Upper lobe of left lung (tissue), 6 donors: Measurements from ENCODE around the gene CFAP52. TPM values are rescaled to one million over a fixed set of nuclear protein-coding genes. Genes with fewer than 3 reads are reported as not detected.
A peak's percentile ranks its signal among the peaks of the same experiment; 100 is the strongest.

Source experiments
- ATAC-seq, 2 donors: fragments of 200-7000 bp; cut with Tn5 transposase; one replicate each; pipeline ENCODE4 v1.9.1; 2022; ENCODE audit warnings: mild to moderate bottlenecking in 2 of 2, moderate library complexity in 2 of 2; ENCODE audit not compliant: low FRiP score in 2 of 2
- DNase-seq, 2 donors: peaks; one replicate each; pipeline ENCODE4 v3.0.0-alpha.2; 2019 to 2020
- H3K27ac ChIP-seq, 4 donors: fragments of 200-600 bp; sonication (generic); one replicate each; pipeline ENCODE4 v1.5.1; 2016 to 2019
- H3K27me3 ChIP-seq, 4 donors: fragments of 200-600 bp; sonication (generic); one replicate each; pipeline ENCODE4 v1.5.1; 2017 to 2019
- H3K36me3 ChIP-seq, 4 donors: fragments of 200-600 bp; sonication (generic); one replicate each; pipeline ENCODE4 v1.5.1; 2016 to 2019
- H3K4me1 ChIP-seq, 4 donors: fragments of 200-600 bp; sonication (generic); one replicate each; pipeline ENCODE4 v1.5.1; 2018 to 2019
- H3K4me3 ChIP-seq, 4 donors: fragments of 200-600 bp; sonication (generic); one replicate each; pipeline ENCODE4 v1.5.1; 2017 to 2019; ENCODE audit warnings: mild to moderate bottlenecking in 2 of 4, moderate library complexity in 1 of 4
- H3K9me3 ChIP-seq, 4 donors: fragments of 200-600 bp; sonication (generic); one replicate each; pipeline ENCODE4 v1.5.1; 2018 to 2019
- CTCF ChIP-seq, 6 experiments: fragments of 450-650 bp in 4 of 6; fragments of 200-600 bp in 2 of 6; sonication (generic) in 2 of 6; IDR thresholded peaks; one replicate each; pipeline ENCODE4 v1.5.1; 2016 to 2019; ENCODE audit warnings: antibody characterized with exemption in 6 of 6
- EP300 ChIP-seq, 4 donors: sonication (generic); formaldehyde crosslinking; IDR thresholded peaks; one replicate each; pipeline ENCODE4 v1.5.1; 2017; ENCODE audit warnings: antibody characterized with exemption in 4 of 4, control low read depth in 2 of 4
- POLR2A ChIP-seq, 4 donors: fragments of 450-650 bp; IDR thresholded peaks; one replicate each; pipeline ENCODE4 v1.5.1; 2016 to 2017; ENCODE audit warnings: antibody characterized with exemption in 4 of 4, mild to moderate bottlenecking in 2 of 4
- POLR2AphosphoS5 ChIP-seq, 2 donors: sonication (generic); formaldehyde crosslinking; IDR thresholded peaks; one replicate each; pipeline ENCODE4 v1.5.1; 2017; ENCODE audit warnings: antibody characterized with exemption in 2 of 2
- WGBS, 2 donors: methylation state at CpG; one replicate each; pipeline ENCODE4 v1.1.5; 2017 to 2018; 5-methylcytosine and 5-hydroxymethylcytosine counted together
- total RNA-seq, 6 donors: library from RNA; depleted of rRNA in 4 of 6; stranded (reverse); fragments of >200 nt in 4 of 6; gene quantifications; one replicate each; pipeline versions ENCODE4 v1.1.0 to v1.2.1, GENCODE V29; 2016 to 2021
- donor health status: DM: no; HTN: no; CAD: no; lungs with moderate emphysema.
- donor health status: DM: no; HTN: yes; CAD: no; lungs with severe emphysema.

Gene CFAP52
- total RNA-seq, 6 donors from 2014 or later: 0.72 to 69.0 (median 12.5) TPM

- Histone ChIP-seq H3K27ac (no peak overlapping the region), H3K4me1 (no peaks in the 10 kb centered on the region), H3K4me3 (no peak overlapping the region), H3K36me3 (no peaks in the 10 kb centered on the region), H3K27me3 (no peaks in the 10 kb centered on the region), H3K9me3 (no peaks in the 10 kb centered on the region)
- 77 to 82% methylated on average over 4 of the region's 4 CpGs for WGBS, 2 donors
- TF ChIP-seq EP300 (IDR thresholded peaks at IDR 0.05): no peak
- TF ChIP-seq POLR2A (IDR thresholded peaks at IDR 0.05): no peak
- TF ChIP-seq CTCF (IDR thresholded peaks at IDR 0.05): no peak
- no peak for TF ChIP-seq POLR2AphosphoS5 (IDR thresholded peaks at IDR 0.05)
- ATAC-seq: no peak
- DNase-seq: no peak
These were observed 95.1 kb downstream of the CFAP52 start for GRCh38 chr17:9671559-9671958.

GRCh38 chr17:9672266-9672665 is 95.8 kb downstream of the CFAP52 start:
- TF ChIP-seq CTCF (IDR thresholded peaks at IDR 0.05) (no peak), POLR2AphosphoS5 (IDR thresholded peaks at IDR 0.05) (no peak), EP300 (IDR thresholded peaks at IDR 0.05) (no peak), POLR2A (IDR thresholded peaks at IDR 0.05) (no peak)
- Histone ChIP-seq H3K4me3 (no peak overlapping the region), H3K9me3 (no peaks in the 10 kb centered on the region), H3K4me1 (no peaks in the 10 kb centered on the region), H3K36me3 (no peaks in the 10 kb centered on the region), H3K27me3 (no peaks in the 10 kb centered on the region), H3K27ac (no peak overlapping the region)
- no peak for DNase-seq
- 82 to 84% methylated on average over 8 of the region's 8 CpGs for WGBS, 2 donors
- ATAC-seq: no peak

- no peaks in the 10 kb centered on the region for H3K9me3 ChIP-seq
- no peak overlapping the region for H3K27ac ChIP-seq
- DNase-seq: no peak
- no peaks in the 10 kb centered on the region for H3K36me3 ChIP-seq
- H3K27me3 ChIP-seq: no peaks in the 10 kb centered on the region
- WGBS, 2 donors: 67 to 80% methylated on average over 6 of the region's 6 CpGs
- no peak for ATAC-seq
- H3K4me1 ChIP-seq: no peaks in the 10 kb centered on the region
- no peak overlapping the region for H3K4me3 ChIP-seq
- TF ChIP-seq POLR2AphosphoS5 (IDR thresholded peaks at IDR 0.05): no peak
- TF ChIP-seq EP300 (IDR thresholded peaks at IDR 0.05): no peak
- TF ChIP-seq POLR2A (IDR thresholded peaks at IDR 0.05): no peak
- TF ChIP-seq CTCF (IDR thresholded peaks at IDR 0.05): no peak
These were observed 96.2 kb downstream of the CFAP52 start for GRCh38 chr17:9672691-9673090.

- no peaks in the 10 kb centered on the region for H3K4me1 ChIP-seq
- no peaks in the 10 kb centered on the region for H3K36me3 ChIP-seq
- no peaks in the 10 kb centered on the region for H3K27me3 ChIP-seq
- H3K4me3 ChIP-seq: no peak overlapping the region
- 80 to 88% methylated on average over 4 of the region's 4 CpGs for WGBS, 2 donors
- DNase-seq (no peak), ATAC-seq (no peak)
- no peak overlapping the region for H3K27ac ChIP-seq
- TF ChIP-seq POLR2A (IDR thresholded peaks at IDR 0.05) (no peak), EP300 (IDR thresholded peaks at IDR 0.05) (no peak), POLR2AphosphoS5 (IDR thresholded peaks at IDR 0.05) (no peak), CTCF (IDR thresholded peaks at IDR 0.05) (peak in 2 of 6 experiments; percentile 6 to 18)
- peaks cover 0 to 7% (median 4%) of the 10 kb centered on the region in 4 donors for H3K9me3 ChIP-seq
These were observed 99.6 kb downstream of the CFAP52 start for GRCh38 chr17:9676084-9676483.

- no peaks in the 10 kb centered on the region for H3K4me1 ChIP-seq
- WGBS, 2 donors: 91 to 94% methylated on average over 4 of the region's 4 CpGs
- H3K36me3 ChIP-seq: no peaks in the 10 kb centered on the region
- ATAC-seq (no peak), DNase-seq (no peak)
- H3K27me3 ChIP-seq: no peaks in the 10 kb centered on the region
- H3K27ac ChIP-seq: no peak overlapping the region
- TF ChIP-seq POLR2AphosphoS5 (IDR thresholded peaks at IDR 0.05) (no peak), POLR2A (IDR thresholded peaks at IDR 0.05) (no peak), EP300 (IDR thresholded peaks at IDR 0.05) (no peak), CTCF (IDR thresholded peaks at IDR 0.05) (no peak)
- H3K4me3 ChIP-seq: no peak overlapping the region
- peaks cover 0 to 7% (median 4%) of the 10 kb centered on the region in 4 donors for H3K9me3 ChIP-seq
These were observed 100.4 kb downstream of the CFAP52 start for GRCh38 chr17:9676820-9677310.
